ENCODE measurements around the gene BABAM2.

The BABAM2 gene

DNA sequence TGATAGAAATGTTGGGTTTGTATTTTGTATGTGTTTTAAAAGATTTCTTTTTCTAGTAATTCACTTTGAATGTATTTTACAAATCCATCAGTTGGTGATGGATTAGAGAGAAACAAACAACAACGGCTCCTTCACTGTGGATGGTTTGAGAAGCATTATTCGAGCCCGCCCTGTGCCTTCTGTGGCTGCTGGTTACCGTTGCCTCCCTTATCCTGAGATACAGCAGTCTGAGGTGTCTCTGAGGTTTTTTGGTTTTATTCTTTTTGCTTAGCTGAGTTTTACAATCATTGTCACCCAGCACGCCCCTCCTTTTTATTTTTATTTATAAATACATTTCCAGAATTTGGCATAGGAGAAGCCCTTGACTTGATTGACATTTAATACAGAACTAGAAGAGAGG lies 168.3 kb downstream of the BABAM2 start:
- no peak for TF ChIP-seq POLR2A (IDR thresholded peaks at IDR 0.05; ENCODE audit: extremely low read depth, insufficient read length)
- TF ChIP-seq, protein P1, sequence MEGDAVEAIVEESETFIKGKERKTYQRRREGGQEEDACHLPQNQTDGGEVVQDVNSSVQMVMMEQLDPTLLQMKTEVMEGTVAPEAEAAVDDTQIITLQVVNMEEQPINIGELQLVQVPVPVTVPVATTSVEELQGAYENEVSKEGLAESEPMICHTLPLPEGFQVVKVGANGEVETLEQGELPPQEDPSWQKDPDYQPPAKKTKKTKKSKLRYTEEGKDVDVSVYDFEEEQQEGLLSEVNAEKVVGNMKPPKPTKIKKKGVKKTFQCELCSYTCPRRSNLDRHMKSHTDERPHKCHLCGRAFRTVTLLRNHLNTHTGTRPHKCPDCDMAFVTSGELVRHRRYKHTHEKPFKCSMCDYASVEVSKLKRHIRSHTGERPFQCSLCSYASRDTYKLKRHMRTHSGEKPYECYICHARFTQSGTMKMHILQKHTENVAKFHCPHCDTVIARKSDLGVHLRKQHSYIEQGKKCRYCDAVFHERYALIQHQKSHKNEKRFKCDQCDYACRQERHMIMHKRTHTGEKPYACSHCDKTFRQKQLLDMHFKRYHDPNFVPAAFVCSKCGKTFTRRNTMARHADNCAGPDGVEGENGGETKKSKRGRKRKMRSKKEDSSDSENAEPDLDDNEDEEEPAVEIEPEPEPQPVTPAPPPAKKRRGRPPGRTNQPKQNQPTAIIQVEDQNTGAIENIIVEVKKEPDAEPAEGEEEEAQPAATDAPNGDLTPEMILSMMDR (IDR thresholded peaks at IDR 0.05; ENCODE audit: low read depth, low read length): no peak
- TF ChIP-seq, protein P2, sequence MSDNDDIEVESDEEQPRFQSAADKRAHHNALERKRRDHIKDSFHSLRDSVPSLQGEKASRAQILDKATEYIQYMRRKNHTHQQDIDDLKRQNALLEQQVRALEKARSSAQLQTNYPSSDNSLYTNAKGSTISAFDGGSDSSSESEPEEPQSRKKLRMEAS (IDR thresholded peaks at IDR 0.05; ENCODE audit: low read depth, low read length): no peak
- TF ChIP-seq MYC (IDR thresholded peaks at IDR 0.05; ENCODE audit: low read depth, low read length): no peak
- DNase-seq (ENCODE audit: low read depth): no peak
- no peak overlapping the region for H3K4me3 ChIP-seq (ENCODE audit: low read depth, low read length)

DNA sequence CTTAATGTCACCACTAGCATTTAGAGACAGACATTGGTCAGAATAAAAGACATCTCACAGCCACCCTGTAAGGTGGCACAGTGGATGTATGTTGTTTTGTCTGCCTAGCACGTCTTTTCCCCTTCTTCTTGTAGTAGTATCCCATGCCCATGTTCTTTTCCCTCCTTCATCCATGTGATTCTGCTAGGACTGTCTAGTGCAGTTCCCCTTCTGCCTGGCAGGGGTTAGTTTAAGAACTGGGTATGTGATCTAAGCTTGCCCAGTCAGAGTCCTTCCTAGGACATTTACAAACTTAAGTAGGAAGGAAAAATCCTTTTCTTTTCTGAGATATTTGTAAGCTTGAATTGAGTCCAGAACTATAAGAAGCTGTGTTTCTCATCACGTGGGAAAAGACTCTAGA lies 172.3 kb downstream of the BABAM2 start:
- no peak overlapping the region for H3K4me3 ChIP-seq (ENCODE audit: low read depth, low read length)
- no peak for DNase-seq (ENCODE audit: low read depth)
- TF ChIP-seq, protein P2 (IDR thresholded peaks at IDR 0.05; ENCODE audit: low read depth, low read length): no peak
- TF ChIP-seq POLR2A (IDR thresholded peaks at IDR 0.05; ENCODE audit: extremely low read depth, insufficient read length) (no peak), MYC (IDR thresholded peaks at IDR 0.05; ENCODE audit: low read depth, low read length) (no peak)
- TF ChIP-seq, protein P1 (IDR thresholded peaks at IDR 0.05; ENCODE audit: low read depth, low read length): no peak

DNA sequence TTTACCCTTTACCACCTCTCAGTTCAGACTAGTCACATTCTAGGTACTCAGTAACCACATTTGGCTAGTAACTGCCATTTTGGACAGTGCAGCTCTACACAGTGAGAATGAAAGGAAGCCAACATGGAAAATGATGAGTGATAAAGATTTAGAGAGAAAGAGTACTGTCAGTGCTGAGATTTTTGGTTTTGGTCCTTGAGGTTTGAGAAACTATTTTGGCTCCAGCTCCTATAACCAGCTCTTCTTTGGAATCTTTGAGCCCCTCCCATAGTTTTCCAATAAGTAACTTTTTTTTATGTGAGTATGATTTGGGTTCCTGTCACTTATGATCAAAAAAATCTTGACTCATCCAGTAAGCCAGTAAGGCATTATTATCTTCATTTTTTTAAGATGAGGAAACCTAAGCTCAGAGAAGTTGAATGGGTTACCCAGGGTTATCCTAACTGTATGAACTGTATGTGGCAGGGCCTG lies 173.0 kb downstream of the BABAM2 start:
- no peak for TF ChIP-seq MYC (IDR thresholded peaks at IDR 0.05; ENCODE audit: low read depth, low read length)
- TF ChIP-seq POLR2A (IDR thresholded peaks at IDR 0.05; ENCODE audit: extremely low read depth, insufficient read length): no peak
- TF ChIP-seq, protein P2 (IDR thresholded peaks at IDR 0.05; ENCODE audit: low read depth, low read length): no peak
- TF ChIP-seq, protein P1 (IDR thresholded peaks at IDR 0.05; ENCODE audit: low read depth, low read length): no peak
- no peak for DNase-seq (ENCODE audit: low read depth)
- H3K4me3 ChIP-seq (ENCODE audit: low read depth, low read length): no peak overlapping the region

DNA sequence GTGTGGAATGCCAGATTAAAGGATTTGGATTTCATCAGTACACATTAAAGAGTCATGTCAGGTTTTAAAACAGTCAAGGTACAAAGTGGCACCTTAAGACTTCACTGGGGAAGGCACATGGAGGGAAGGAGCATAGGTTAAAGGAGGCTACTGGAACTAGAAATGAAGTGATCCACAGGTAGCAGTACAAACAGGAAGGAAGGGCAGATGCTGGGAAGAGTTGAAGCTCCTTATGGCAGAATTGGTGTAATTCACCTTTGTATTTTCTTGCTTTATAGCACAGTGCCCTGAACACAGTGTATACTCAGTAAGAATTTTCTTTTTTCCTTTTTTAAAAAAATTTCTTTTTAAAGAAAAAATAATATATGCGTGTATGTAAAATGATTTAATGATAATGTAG lies 177.1 kb downstream of the BABAM2 start:
- no peak overlapping the region for H3K4me3 ChIP-seq (ENCODE audit: low read depth, low read length)
- no peak for DNase-seq (ENCODE audit: low read depth)
- TF ChIP-seq, protein P1 (IDR thresholded peaks at IDR 0.05; ENCODE audit: low read depth, low read length): no peak
- TF ChIP-seq MYC (IDR thresholded peaks at IDR 0.05; ENCODE audit: low read depth, low read length) (no peak), POLR2A (IDR thresholded peaks at IDR 0.05; ENCODE audit: extremely low read depth, insufficient read length) (no peak)
- TF ChIP-seq, protein P2 (IDR thresholded peaks at IDR 0.05; ENCODE audit: low read depth, low read length): no peak

DNA sequence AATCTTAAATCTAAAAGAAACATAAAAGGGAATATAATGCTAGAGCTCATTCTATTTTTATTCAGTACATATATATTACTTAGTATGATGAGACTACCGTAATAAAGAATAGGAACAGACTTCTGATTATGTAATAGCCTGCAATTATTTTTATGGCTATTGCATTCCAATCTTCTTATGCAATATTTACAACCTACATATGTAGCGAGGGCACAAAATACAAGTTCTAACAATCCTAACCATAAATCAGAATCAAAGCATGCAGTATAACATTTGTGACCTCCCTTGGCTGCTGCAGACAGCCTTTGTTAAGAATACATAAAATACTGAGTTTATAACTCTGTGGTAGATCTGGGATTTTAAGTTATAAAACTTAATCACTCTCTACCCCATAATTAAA lies 177.6 kb downstream of the BABAM2 start:
- TF ChIP-seq POLR2A (IDR thresholded peaks at IDR 0.05; ENCODE audit: extremely low read depth, insufficient read length) (no peak), MYC (IDR thresholded peaks at IDR 0.05; ENCODE audit: low read depth, low read length) (no peak)
- TF ChIP-seq, protein P1 (IDR thresholded peaks at IDR 0.05; ENCODE audit: low read depth, low read length): no peak
- TF ChIP-seq, protein P2 (IDR thresholded peaks at IDR 0.05; ENCODE audit: low read depth, low read length): no peak
- DNase-seq (ENCODE audit: low read depth): peak; percentile 11
- H3K4me3 ChIP-seq (ENCODE audit: low read depth, low read length): no peak overlapping the region
